Hematopoietic multipotent progenitor cell treated with erythropoietin and hydrocortisone succinate and interleukin-3 and kit ligand, for 17 days (in vitro differentiated cells): ENCODE results near the gene ANKRD17.
A peak's percentile ranks its signal among the peaks of the same experiment; 100 is the strongest.

Experiments
- DNase-seq: peaks from one replicate; pipeline ENCODE4 v3.0.0-alpha.2; 2015; ENCODE audit warnings: low spot score

The ANKRD17 gene

DNA sequence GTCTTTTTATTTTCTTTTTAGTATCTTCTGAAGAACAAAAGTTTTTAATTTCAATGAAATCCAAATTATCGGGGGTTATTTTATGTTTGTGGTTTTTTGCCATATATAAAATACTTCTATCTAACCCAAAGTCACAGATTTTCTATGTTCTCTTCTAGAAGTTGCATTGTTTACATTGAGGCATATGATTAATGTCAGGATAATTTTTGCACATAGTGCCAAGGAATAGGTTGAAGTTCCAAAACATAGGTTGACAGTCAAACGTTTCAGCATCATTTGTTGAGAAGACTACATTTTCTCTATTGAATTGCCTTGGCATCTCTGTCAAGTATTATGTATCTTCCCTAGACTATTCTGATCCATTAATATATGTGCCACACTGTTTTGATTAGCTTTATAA lies 64.5 kb downstream of the ANKRD17 start:
- DNase-seq: no peak

- DNase-seq: no peak
Observed at GRCh38 chr4:73193659-73194058, 64.9 kb downstream of the ANKRD17 start.

DNA sequence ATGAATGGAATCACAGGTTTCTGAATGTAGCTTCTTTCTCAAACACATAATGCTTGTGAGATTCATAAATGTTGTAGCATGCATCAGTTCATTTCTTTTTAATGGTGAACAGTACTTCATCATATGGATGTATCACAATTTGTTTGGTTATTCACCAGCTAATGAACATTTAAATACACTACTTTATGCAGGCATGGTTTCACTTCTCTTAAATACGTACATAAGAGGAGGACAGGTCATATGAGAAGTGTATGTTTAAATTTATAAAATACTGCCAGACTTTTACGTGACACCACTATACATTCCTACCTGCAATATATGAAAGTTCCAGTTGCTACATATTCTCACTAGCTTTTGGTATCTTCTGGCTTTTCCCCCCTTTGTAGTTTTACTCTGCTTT lies 65.4 kb downstream of the ANKRD17 start:
- DNase-seq: no peak

GRCh38 chr4:73189274-73189810 lies 69.3 kb downstream of the ANKRD17 start:
- DNase-seq: no peak

- DNase-seq: no peak
Observed at GRCh38 chr4:73187325-73187724, 71.3 kb downstream of the ANKRD17 start.

DNA sequence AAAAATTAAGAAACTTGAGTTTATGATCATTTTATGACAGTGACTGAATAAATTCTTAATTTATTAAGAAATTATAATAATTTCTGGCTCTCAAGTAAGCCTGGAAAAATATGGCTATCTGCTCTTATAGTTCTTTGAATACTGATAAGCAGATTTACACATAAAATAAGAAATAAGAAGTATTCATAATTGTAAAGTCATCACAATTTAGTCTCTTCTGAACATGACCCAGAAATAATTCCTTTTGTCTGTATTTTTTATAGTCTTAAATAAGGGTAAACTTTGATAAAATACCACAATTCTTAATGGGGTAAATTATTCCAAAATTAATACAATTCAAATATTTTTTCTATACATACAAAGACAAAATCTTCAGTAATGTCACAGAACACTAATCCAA lies 72.7 kb downstream of the ANKRD17 start:
- DNase-seq: no peak

DNA sequence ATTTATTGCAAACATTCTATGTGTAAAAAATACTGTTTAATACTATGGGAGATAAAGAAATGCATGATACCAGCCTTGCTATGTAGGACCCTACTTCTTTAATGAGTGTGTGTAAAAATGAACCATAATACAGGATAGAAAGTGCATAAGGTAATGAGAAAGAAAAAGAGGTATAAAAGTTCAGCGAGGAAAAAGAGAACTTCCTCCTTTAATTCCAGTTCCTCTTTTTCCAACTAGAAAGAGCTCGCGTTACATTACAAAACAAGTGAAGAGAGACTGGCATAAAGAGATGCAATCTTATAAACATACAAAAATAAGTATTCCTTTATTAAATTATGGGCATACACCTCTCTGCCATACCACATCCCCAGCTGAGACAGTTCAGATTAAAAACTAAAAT lies 77.4 kb downstream of the ANKRD17 start:
- DNase-seq: no peak

- DNase-seq: no peak
Observed at GRCh38 chr4:73178389-73178788, 80.2 kb downstream of the ANKRD17 start.

GRCh38 chr4:73172161-73172560 lies 86.4 kb downstream of the ANKRD17 start:
- no peak for DNase-seq

GRCh38 chr4:73170518-73171198 lies 87.9 kb downstream of the ANKRD17 start:
- DNase-seq: no peak

DNA sequence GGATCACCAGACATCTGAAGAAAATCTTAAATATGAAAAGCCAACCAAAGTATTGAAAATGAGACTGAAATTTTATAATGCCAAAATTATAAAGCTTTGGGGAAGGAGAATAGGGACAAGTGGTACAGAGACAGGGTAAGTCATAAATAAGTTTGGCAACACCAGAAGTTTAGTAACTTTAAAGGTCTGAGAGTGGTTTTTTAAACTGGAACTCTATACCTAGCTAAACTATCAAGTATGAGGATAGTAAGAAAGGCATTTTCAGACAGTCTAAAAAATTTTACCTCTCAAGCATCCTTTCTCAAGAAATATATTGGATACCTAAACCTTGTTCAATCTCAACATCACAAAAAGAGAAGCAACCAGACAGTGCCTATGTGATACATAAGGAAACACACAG lies 92.4 kb downstream of the ANKRD17 start:
- DNase-seq: no peak

DNA sequence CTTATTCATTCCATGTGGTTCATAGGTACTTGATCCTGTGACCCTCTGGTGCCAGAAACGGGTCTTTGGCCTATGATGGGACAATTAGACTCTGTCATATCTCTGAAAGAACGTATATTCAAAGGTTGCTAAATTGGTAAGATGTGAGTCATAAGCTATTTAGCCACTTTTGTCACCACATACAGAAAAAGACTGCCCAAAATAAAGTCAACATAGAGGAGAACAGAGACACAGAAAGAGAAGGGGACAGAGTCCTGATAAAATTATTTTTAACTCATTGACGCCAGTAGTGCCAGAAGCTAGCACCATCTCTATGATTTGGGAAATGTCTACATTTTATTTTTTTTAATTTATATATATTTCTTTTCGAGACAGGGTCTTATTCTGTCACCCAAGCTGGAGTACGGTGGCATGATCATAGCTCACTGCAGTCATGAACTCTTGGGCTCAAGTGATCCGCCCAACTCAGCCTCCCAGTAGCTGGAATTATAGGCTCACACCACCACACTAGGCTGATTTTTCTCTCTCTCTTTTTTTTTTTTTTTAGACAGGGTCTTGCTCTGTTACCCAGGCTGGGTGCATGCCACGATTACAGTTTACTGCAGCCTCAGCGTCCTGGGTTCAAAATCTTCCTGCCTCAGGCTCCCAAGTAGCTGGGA lies 96.9 kb downstream of the ANKRD17 start:
- no peak for DNase-seq

GRCh38 chr4:73156394-73156793 lies 102.2 kb downstream of the ANKRD17 start:
- DNase-seq: no peak

DNA sequence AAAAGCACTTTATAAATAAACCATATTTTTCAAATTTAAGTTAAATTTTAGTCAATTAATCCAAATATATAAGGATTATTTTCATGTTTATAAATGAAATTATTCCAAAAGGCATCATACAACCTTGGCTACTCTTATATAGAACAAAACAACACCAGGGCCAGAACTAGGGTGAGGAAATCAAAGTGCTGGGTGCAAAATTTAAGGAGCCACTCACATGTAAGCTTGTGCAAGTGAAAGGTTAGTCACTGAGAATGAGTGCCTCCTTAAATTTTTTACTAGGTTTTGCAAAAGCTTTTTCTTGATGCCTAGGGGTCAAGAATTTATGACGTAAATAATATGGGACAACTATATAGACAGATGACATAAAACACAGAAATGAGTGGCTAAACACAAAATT lies 105.7 kb downstream of the ANKRD17 start:
- no peak for DNase-seq

- peak; percentile 10 for DNase-seq
Observed at GRCh38 chr4:73142995-73143547, 115.5 kb downstream of the ANKRD17 start.

- DNase-seq: no peak
Observed at GRCh38 chr4:73139991-73140390, 118.6 kb downstream of the ANKRD17 start.

DNA sequence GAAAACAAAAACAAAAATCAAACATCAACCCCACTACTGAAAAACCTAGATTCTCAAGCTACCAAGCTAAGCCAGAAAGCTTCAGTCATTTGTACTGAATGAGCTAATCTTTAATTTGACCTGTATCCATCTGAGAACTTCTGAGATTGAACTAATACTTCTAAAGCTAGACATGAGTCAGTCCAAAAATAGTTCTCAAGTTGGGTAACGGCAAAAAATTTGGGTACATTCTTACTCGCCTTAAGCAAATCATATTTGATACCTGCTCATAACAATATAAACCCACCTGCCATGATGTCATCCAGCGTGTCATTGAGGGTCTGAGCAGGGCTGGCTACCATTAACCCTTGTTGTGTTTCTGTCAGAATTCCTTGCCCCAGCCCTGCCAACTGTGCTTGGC lies 119.4 kb downstream of the ANKRD17 start:
- DNase-seq: no peak

DNA sequence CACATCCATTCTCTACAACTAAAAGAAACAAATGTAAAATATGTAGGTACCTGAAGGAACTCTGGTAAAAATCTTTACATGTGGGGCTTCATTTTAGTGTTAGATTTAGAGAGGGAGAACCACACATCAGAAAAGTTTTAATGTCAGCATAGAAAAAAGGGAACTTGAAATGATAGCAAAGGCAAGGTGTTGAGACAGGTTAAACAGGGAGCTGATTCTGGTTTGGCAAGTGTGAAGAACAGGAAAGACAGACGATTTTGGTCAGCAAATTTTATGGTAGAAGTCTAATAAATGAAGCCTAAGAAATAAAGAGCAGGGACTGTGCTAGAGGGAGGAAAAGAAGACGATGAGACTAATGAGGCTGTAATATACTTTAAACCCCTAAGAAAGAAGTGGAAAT lies 121.5 kb downstream of the ANKRD17 start:
- DNase-seq: no peak

- DNase-seq: no peak
Observed at GRCh38 chr4:73133784-73134183, 124.8 kb downstream of the ANKRD17 start.

- DNase-seq: no peak
Observed at GRCh38 chr4:73131281-73131680, 127.3 kb downstream of the ANKRD17 start.

DNA sequence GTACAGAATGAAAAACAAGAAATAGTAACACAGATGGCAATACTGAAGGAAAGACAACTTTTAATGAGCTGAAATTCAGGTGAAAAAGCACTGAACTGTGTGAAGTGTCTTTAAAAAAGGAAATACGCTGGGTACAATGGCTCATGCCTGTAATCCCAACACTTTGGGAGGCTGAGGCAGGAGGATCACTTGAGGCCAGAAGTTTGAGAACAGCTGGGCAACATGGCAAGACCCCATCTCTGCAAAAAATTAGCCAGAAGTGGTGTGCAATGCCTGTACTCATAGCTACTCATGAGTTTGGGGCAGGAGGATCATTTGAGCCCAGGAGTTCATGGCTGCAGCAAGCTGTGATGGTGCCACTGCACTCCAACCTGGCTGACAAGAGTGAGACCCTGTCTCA lies 129.3 kb downstream of the ANKRD17 start:
- DNase-seq: no peak

DNA sequence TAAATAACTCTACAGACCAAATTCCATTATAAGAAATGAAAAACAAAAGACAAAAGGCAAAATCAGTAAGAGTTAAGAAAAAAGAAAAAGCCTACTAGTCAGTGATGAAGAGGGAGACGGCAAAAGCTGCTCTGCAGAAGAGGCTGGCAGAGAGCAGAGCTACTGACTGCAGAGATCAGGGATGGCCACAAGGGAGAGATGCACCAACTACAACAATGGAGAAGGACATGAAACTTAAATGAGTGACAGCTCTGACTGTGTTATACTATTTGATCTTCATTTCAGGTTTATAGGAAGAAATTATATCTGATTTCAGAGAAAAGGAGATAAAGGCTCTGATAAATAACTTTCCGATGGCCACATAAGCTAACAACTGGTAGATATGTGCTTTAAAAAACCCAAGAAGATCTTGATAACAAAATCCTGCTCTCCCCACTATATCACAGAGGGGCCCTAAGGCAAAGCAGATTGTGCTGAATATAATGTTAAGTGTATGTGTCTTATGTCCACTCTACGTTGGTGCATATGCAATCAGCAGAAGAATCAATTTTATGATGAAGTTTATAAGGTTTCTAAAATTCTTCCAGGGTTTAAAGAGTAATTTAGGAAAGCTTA lies 130.7 kb downstream of the ANKRD17 start:
- DNase-seq: no peak

DNA sequence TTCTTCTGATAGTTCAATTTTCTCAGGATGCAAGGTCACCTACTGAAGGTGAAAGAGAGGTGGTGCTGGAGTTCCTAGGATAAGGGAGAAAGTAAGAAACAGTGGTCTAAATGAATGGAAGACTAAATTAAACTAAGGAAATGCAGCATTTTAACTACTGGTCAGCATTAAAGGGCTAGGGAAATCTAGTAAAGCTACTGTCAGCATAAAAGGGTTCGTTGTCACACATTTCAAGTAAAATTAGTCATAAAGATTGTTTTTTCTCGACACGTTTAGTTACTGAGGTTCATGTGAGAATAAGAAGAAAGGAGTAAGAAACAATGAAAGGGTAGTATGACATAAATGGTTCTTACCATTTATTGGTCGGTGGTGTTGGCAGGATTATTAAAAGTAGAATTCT lies 149.1 kb downstream of the ANKRD17 start:
- DNase-seq: no peak
